ENCODE results near the gene BIN1. TPM values are rescaled to one million over a fixed set of nuclear protein-coding genes. Genes with fewer than 3 reads are reported as not detected.

The BIN1 gene
- total RNA-seq, 1 donor from 2014 or later: 131 TPM

DNA sequence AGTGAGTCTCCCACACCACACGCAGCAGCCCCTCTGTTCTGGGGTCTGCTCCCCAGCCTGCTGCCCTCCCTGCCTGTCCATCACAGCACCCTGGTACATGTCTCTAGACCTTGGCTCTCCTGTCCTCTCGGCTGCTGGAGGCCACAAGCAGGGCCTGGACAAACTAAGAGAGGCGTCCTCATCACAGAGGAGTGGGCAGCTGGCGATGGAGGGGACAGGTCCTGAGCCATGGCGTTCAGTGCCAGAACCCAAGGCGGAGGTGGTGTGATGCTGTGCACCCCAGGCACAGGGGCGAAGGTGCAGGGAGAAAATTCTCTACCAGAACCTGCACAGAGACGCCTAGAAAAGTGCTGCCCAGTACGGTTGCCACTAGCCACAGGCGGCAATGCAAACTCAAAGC lies 47.4 kb downstream of the BIN1 start:
- no peak for DNase-seq (ENCODE audit: low spot score)

DNA sequence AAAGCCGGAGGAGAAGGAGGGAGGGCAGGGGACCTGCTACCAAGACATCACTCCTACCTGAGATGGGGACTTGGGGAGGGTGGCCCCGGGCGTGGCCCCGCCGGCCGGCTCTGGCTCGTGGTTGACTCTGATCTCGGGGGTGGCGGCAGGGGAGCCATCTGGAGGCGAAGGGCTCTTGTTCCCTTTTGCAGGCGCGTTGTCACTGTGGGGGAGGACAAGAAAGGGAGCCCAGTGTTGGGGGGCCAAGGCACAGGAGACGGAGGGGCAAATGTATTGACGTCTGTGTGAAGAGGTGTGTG lies 48.1 kb downstream of the BIN1 start:
- no peak for DNase-seq (ENCODE audit: low spot score)

DNA sequence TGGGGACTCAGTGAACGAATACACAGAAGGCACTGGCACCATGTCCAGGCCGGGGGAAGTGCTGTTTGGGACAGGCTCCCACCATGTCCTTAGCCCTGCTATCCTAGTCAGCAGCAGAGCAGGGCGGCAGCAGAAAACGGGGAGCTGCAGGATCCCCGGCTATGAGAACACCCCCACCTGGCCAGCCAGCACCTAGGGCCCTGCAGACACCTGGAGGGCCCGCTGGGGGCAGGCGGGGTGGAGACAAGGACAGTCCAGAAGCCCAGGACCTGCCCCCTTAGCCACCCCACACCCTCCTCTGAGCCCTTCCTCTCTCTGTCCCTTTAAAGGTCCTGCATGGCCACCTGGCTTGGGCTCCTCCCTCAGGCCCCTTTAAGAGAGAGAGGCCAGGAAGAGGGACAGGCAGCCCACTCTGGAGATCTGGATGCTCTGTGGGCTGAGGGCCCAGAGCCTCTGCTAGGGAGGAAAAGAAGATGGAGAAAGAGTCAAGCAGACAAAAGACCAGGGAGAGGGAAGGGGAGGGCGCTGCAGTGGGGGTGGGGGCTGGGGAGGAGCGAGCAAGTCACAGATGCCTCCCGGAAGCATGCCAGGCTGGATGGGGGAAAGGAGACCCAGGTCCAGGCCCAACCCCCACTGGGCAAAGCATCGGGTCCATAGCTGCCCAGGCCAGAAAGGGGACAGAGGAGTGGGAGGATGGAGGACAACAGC lies 48.6 kb downstream of the BIN1 start:
- no peak for DNase-seq (ENCODE audit: low spot score)

DNA sequence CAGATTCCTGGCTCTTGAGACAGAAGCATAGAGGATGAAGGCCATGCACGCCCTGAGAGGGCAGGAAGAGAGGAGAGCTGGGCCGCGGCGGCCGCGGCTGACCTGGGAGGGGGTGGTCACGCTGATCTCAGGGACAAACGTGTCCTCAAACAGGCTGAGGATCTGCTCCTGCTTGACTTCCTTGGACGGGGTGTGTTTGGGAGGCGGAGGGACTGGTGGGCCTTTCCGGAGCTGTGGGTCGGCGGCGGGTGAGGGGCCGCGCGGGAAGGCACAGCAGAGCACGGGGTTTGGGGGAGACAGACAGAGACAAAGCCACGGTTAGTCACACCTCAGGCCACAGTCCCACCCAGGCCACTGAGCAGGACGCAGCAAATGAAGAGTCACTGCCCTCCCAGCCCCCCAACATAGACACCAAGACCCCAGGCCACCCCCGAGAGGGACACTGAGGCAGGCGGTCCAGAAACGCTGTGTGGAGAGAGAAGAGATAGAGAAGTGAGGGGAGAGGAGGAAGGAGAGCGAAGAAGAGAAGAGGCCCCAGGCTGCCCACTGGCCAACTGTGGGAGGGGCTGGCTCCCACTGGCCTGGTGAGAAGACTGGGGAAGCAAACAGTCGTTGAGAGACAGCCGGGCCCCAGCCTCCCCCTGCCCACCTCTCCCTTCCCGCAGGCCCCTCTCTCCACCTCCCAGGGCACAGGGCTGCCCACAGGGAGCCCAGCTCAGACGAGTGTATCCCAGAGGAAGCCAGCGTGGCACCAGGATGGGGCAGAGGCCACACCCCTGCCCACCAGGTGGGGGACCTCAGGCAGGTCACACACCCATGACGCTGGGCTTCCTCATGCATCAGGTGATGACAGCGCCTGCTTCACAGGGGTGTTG lies 49.3 kb downstream of the BIN1 start:
- no peak for DNase-seq (ENCODE audit: low spot score)

DNA sequence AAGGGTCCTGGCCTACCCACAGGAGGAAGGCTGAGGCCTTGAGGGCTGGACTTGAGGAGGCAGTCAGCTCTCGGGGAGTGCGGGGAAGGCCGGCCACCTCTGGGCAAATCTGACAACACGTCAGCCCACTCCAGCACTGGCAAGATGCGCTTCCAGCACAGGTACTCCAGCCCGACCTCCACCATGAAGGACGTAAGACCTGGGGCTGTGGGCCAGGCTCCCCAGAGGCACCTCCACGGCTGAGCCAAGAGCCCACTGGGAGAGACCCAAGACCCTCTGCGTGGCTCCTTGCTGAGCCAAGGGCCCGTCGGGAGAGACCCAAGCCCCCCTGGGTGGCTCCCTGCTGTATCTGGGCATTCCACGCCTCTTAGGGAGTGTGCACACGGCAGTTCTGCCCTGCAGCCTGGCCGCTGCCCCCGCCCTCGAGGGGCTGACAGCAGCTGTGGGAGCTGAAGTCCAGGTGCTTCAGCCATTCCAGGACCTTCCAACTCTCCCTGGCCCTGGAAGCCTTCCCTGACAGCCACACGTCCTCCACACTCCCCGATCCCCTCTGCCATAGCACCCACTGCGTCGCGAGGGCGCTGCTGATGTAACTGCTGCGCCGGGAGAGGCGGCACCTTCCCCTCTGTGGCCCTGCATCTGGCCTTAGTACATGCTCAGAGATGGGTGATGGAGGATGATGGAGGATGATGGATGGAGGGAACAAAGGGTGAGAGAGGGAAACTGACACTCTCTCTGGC lies 50.2 kb downstream of the BIN1 start:
- no peak for DNase-seq (ENCODE audit: low spot score)

DNA sequence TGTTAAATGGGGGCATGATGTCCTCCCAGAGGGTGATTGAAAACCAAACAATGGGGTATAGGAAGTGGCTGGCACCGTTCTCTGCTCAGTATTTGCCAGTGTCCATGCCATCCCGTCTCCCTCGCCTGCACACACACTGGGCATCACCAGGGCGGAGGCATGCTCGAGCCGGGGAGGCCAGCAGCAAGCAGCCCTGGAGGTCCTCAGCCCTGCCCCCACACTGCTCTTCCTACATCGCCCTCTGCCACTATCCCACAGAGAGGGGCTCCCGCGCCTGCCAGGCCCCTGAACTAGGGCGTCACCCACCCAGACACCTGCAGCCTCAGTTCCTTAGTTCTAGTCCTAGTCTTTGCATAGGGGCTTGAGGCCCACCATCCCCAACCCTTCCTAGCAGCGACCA lies 50.9 kb downstream of the BIN1 start:
- no peak for DNase-seq (ENCODE audit: low spot score)

DNA sequence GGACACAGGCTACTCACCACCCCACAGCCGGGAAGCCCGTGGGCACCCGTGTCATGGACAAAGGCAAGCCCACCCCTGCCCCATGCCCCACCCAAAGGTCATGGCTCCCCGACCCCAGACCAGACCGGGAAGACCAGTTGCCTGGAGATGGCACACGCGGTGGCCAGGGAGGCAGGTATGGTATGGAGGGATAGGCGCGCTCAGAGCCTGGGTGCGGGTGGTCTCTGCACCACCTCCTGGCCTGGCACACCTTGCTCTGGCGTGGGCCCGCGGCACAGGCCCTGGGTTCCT lies 51.2 kb downstream of the BIN1 start:
- no peak for DNase-seq (ENCODE audit: low spot score)

DNA sequence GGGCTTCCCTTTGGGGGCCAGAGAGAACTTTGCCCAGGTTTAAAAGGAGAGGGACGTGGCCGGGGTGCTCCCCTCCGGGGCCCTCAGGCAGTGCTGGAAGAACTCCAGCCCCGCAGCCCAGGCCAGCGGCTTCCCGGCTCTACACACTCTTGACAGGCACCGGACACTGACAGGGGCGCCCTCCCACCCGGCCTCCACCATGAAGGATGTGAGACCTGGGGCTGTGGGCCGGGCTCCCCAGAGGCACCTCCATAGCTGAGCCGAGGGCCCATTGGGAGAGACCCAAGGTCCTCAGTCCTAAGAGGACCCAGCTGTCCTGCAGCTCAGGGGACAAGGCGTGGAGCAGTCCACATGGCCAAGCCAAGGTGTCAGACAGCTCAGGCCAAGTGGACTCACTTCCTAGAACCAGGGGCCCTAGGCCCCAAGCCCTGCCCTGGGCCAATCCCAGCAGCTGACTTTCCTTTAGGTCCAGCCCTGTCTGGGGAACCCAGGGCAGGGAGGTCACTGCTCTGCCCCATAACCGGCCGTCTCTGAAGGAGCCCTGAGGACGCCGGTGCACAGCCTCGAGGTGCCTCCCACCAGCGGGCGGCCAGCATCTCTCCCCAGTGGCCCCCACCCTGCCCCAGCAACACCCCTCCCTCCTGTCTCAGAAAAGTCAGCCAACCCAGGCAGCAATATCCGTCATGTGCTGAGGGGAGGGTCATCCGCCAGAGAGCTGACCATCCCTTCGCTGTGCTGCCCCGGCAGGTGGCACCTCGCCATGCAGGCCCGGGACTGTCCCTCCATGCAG lies 51.8 kb downstream of the BIN1 start:
- DNase-seq (ENCODE audit: low spot score): no peak

DNA sequence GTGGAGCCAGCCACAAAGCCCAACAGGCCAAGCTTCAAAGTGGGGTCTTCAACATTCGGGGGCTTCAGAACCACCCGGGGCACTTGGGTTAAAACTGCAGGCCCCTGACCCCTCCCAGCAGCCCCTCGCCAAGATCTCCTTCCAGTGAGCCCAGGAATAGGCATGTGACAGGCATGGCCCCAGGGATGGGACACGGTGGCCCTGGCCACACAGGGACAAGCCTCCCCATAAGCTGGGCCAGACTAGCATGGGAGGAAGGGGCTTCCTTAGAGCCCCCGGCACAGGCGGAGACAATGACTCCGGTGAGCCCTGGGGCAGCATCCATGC lies 52.4 kb downstream of the BIN1 start:
- DNase-seq (ENCODE audit: low spot score): no peak

DNA sequence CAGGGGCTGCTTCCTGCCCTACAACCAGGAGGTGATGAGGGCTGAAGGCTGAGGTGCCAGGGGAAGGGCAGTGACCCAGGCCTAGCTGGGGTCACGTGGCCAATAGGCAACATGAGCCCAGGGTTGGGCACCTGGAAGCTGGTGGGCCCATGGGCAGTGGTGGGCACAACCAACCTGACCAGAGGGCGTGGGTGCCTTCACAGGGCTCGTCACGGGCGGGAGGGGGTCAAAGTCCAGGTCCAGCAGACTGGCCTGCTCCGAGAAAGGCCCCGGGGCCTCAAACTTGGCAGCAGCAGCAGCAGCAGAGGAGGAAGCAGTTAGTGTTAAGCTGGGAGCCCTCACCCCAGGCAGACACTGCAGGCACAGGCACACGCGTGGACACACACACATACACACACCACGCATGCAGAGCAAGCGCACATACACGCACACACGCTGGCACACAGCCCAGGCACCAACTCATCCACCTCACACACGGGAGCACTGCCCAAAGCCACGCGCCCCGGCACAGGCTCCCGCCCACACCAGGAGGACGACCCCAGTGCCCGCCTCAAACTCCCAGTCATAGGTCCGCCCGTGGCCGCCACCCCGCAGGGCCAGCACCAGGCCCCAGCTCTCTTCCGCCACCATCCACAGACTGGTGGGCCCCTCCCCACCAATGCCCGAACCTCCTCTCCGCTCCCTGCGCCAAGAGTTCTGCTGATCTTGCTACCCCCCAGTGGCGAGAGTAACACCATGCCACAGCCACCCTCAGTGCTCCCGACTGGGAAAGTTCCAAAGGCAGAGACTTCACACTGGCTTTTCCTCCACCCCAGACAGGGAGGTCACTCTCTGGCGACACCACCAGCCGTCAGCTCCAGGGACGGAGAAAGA lies 53.0 kb downstream of the BIN1 start:
- peak; percentile 63 for DNase-seq (ENCODE audit: low spot score)

DNA sequence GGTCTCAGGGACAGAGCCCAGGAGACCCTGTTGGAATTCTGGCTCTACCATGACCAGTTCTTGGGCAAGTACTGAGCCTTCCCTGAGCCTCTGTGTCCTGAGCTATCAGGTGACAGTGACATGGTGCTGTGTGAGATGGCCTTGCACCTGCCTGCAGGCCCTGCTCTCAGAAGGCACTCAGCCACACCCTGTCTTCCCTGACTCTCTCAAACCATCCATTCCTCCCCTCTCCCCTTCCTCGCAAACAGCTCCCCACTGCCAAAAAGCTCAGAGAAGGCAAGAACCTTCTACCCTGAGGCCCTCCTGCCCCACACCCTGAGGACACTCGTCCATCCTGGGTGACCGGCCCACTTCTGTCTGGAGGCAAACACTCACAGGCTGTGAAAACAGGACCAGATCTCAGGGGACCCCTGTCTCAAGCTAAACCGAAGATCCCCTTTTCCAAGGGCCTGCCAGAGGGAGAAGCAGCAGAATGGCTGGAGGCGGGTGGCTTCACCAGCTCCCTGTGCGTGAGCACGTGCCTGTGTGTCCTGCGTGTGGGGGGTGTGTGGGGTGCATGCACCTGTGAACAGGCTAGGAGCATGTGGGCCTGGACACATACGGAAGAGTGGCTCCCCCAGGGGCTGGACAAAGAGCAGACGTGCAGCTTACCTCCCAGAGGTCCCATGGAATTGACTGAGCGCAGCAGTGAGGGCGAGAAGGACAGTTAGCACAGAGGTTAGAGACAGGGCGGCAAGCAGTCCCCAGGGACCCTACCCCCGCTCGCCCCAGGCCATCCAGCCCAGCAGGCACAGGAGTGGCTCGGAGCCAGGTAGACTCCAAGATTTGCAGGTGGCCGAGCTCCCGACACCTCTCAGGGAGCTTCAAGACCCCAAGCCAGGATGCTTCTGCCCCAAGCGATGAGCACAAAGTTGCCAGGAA lies 53.9 kb downstream of the BIN1 start:
- DNase-seq (ENCODE audit: low spot score): no peak

DNA sequence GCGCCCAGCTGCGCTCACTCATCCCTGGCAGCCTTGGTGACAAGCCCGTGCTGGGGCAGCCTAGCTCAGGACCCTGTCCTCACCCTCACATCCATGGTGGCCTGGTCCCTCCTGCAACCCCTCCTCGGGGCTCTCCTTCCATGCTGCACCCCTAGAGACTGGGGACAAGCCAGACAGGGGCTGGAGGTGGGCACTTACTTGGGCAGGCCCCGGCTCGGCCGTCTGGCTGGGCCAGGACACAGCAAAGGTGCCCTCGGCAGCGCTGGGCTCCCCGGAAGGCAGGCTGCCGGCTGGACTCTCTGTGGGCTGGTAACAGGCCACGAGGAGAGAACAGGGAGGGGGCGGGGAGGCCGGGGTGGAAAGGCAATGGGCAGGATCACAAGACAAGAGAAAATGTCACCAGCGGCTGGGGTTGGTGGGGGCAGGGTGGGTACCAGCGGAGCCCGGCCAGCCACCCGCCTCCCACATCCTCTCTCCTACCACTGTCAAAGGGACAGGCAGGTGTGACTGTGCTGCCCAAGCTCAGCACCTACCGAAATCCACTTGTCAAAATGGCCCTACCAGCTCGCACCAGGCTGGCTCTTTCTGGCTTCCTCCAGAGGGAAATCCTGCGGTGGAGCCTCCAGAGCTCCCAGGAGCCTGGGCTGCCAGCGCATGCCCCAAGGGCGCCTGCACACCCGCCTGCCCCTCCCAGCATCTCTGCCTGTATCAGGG lies 54.7 kb downstream of the BIN1 start:
- DNase-seq (ENCODE audit: low spot score): no peak

DNA sequence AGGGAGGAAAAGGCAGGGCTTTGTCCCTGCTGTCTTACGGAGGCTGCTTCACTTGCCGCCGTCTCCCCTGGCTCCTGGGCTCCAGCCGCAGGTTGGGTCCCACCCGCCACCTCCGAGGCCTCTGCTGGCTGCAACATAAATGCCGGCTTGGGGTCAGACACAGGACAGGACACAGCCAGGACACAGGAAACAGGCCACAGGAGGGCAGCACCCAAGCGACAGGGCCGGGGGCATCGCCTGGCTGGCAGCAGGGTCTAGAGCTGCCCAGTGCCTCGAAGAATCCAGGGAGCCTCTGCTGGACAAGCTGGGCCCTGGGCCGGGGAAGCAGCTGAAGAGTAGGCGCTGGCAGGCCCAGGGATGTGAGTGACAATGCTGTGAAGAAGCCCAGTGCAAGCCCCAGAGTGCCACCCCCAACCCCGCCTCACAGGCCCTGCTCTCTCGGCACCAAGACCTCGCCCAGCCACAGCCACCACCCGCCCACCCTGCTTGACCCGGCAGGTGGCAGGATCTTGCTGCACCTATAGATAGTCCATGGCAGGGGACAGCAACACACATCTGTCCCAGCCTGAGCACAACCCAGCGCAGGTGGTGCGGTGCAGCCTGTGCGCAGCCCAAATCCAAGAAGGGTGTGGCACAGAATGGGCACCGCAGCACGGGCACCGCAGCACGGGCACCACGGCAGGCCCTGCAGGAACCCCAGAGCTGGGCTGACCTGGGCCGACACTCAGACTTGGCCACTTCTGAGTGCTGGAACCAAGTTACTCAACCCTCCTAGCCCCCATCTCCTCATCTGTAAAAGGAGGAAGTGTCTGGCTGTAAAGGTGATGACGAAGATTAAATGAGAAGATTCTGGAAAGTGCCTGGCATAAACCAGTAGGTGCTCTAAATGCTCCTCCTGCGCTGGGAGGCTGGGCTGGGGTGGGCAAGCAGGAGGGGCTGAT lies 55.6 kb downstream of the BIN1 start:
- no peak for DNase-seq (ENCODE audit: low spot score)

DNA sequence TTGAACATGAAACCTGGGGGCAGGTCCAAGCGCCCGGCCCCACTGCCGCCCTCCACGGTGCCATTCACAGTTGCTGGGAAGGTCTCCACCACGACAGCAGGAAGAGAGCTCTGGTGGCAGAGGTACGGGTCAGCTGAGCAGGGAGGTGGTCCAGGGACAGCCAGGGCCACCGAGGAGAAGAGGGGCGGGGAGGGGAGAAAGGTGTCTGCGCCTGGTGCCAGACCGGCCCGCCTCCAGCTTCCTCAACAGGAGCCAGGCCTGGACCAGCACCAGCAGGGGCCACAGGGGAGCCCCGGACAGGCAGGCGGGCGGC lies 56.2 kb downstream of the BIN1 start:
- DNase-seq (ENCODE audit: low spot score): no peak

DNA sequence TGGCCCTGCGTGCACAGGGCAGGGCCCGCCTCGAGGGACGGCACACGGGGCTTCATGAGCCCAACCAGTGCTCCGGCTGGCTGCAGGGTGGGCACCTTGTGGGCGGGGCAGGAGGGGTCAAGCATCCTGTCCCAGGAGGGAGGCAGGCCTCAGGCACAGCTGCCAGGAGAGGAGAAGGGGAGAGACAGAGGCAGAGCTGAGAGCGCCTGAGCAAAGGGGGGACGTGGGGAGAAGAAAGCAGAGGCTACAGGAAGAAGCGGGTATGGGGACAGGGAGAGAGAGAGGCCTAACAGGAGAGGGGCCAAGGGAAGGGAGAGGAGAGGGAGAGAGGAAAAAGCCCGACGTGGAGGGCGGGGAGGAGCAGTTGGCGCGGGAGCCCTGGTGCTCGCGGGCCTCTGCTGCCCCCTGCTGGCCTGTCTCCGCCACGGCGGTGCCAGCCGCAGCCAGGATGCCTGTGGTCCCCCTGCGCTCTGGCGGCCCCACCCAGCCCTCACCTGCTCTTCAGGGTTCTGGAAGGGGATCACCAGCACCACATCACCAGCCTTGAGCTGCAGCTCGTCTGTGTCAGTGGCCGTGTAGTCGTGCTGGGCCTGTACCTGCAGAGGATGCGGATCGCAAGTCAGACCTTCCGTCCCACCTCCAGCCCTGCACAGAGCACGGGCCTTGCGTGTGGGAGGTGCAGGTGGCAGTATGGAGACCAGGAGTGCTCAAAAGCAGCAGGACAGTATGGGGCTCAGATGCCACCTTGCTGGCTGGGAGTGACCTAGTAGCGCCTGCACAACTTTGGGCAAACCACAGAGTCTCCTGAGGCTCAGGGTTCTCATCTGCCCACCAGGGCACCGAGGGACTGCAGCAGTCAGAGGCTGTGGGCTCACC lies 56.8 kb downstream of the BIN1 start:
- DNase-seq (ENCODE audit: low spot score): peak; percentile 62

DNA sequence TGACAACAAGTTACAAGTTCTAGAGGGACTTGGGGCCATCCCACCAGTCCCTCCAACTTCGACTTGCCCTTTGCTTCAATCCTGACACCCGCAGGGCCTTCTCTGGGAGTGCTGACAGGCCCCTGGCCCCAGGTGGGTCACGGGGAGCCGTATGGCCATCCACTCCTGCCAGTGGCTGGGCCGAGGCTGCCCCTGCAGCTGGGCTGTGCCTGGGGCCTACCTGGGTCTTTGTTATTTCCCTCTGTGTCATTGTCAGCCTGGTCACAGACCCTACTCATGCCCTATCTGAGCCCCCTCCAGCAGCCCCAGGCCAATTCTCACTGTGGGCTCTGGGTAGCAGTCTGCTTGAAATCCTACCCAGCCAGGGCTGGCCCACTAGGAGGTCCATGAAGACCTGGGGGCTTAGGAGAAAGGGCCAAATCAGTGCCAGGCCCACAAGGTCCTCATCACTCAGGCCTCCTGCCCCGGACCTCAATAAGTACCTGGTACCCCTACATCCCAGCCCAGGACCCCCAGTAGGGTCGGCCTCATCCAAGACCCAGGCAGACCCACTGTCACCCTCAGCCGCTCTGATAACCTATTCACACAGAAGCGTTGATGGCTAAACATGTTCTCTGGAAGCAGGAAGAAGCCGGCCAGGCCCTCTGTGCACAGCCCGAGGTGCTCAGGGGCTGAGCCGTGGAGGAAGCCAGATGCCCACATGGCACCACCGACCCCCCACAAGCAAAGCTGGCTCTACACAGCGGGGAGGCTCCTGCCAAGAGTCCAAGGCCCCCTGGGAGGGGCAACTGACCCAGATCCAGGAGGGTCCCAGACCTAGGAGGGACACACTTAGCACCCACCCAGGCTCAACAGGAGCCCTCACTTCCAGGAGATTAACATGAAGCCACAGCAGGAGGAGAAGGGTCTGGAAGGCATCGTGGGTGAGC lies 57.7 kb downstream of the BIN1 start:
- no peak for DNase-seq (ENCODE audit: low spot score)

DNA sequence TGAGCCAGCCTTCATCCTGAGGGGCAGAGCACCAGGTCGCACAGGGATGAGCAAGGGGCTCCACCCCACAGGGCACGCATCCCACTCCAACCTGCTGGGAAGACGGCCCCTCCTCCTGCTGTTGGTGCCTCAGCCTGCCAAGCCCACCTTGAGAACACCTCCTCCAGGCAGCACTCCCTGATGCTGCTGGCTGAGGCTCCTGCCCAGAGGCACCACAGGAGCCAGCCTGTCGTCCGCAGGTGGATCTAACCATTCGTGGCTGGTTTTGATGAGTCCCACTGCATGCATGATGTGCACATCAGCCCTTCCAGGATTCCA lies 58.4 kb downstream of the BIN1 start:
- DNase-seq (ENCODE audit: low spot score): no peak
